H1 (cell line): ENCODE measurements around the gene FIG4. TPM values are rescaled to one million over a fixed set of nuclear protein-coding genes. Genes with fewer than 3 reads are reported as not detected.

Experiments
- CBX5 ChIP-seq: fragments of 300-800, 300-1000 bp; sonication (generic); IDR thresholded peaks from 2 replicates; pipeline ENCODE4 v1.7.1; 2016; ENCODE audit warnings: antibody characterized with exemption, low read length, low read depth
- ZNF274 ChIP-seq: IDR thresholded peaks from 2 replicates; pipeline ENCODE4 v1.7.0; 2012; ENCODE audit warnings: low read length, borderline replicate concordance; ENCODE audit errors: extremely low read depth
- polyA plus RNA-seq, 7 experiments: library from polyadenylated mRNA; depleted of rRNA in 3 of 7; stranded (reverse) in 5 of 7; unstranded in 2 of 7; fragments of >200 nt in 5 of 7; fragments of 200-250 nt in 2 of 7; gene quantifications; 1 replicate in 5 of 7; 2 replicates in 1 of 7; 4 replicates in 1 of 7; pipeline versions ENCODE4 v1.2.1 to v1.2.3, GENCODE V29; 2011 to 2013; ENCODE audit warnings: missing spikeins in 2 of 7, mixed read lengths in 2 of 7
- total RNA-seq: library from RNA; stranded (reverse); fragmentation: NEBNext Ultra II Directional; extraction: Animal tissue kit (Norgen Biotek cat#: 25700); gene quantifications from 2 replicates; pipeline ENCODE4 v1.2.1, GENCODE V29; 2021
- TF ChIP-seq, protein P1 (sequence below), 3 experiments: IDR thresholded peaks; 1 replicate in 2 of 3; 2 replicates in 1 of 3; pipeline versions ENCODE4 v1.5.1 to v1.6.1; 2011; ENCODE audit warnings: low read length in 3 of 3, mild to moderate bottlenecking in 3 of 3, inconsistent platforms in 2 of 3, low read depth in 1 of 3, moderate library complexity in 1 of 3; ENCODE audit not compliant: insufficient read depth in 1 of 3; ENCODE audit errors: control extremely low read depth in 1 of 3

FIG4 gene
- total and polyA plus RNA-seq, 2 of the 8 experiments (the other 6 are each of a cell fraction or from before 2014, with no cell fraction given) = 11.8 to 21.9 TPM

DNA sequence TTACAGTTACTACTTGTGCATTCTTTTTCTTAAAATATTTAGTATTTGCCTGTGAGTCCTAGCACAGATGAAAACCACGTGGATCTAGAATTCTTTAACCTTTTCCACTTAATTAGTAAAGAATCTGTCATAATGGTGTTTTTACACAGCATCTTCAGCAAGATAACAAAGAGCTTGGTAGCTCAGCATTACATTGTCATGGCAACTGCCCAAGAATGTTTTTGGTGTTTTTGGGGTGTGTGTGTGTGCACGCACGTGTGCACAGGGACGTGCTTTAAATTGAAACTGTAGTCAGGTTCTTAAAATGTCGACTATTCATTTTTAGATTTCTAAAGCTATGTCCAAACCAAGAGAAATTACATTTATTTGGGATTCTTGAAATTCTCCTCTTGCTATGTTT lies 108.0 kb downstream of the FIG4 start (continued):
- no peak for TF ChIP-seq CBX5
- TF ChIP-seq, protein P1, sequence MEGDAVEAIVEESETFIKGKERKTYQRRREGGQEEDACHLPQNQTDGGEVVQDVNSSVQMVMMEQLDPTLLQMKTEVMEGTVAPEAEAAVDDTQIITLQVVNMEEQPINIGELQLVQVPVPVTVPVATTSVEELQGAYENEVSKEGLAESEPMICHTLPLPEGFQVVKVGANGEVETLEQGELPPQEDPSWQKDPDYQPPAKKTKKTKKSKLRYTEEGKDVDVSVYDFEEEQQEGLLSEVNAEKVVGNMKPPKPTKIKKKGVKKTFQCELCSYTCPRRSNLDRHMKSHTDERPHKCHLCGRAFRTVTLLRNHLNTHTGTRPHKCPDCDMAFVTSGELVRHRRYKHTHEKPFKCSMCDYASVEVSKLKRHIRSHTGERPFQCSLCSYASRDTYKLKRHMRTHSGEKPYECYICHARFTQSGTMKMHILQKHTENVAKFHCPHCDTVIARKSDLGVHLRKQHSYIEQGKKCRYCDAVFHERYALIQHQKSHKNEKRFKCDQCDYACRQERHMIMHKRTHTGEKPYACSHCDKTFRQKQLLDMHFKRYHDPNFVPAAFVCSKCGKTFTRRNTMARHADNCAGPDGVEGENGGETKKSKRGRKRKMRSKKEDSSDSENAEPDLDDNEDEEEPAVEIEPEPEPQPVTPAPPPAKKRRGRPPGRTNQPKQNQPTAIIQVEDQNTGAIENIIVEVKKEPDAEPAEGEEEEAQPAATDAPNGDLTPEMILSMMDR (IDR thresholded peaks at IDR 0.05; ENCODE audit: control extremely low read depth in 1 of 3, insufficient read depth in 1 of 3, low read depth in 1 of 3, low read length in 3 of 3) = no peak
- no peak for TF ChIP-seq ZNF274
